Suprapubic skin (tissue), 4 donors: ENCODE results near the gene PREPL.

Experiments
- EP300 ChIP-seq: sonication (generic); formaldehyde crosslinking; IDR thresholded peaks from one replicate; pipeline ENCODE4 v1.6.1; 2017; ENCODE audit warnings: antibody characterized with exemption
- POLR2A ChIP-seq, 2 donors: fragments of 450-650 bp; IDR thresholded peaks; one replicate each; pipeline ENCODE4 v1.6.1; 2017; ENCODE audit warnings: antibody characterized with exemption in 2 of 2, mild to moderate bottlenecking in 2 of 2, moderate library complexity in 2 of 2
- POLR2AphosphoS5 ChIP-seq, 3 donors: sonication (generic); formaldehyde crosslinking; IDR thresholded peaks; one replicate each; pipeline ENCODE4 v1.6.1; 2017; ENCODE audit warnings: antibody characterized with exemption in 3 of 3
- TF ChIP-seq, protein P1 (sequence below), 2 donors: fragments of 200-600 bp in 1 of 2; fragments of 450-650 bp in 1 of 2; sonication (generic) in 1 of 2; IDR thresholded peaks; one replicate each; pipeline ENCODE4 v1.5.1; 2016 to 2019; ENCODE audit warnings: antibody characterized with exemption in 2 of 2, mild to moderate bottlenecking in 1 of 2, moderate library complexity in 1 of 2

DNA sequence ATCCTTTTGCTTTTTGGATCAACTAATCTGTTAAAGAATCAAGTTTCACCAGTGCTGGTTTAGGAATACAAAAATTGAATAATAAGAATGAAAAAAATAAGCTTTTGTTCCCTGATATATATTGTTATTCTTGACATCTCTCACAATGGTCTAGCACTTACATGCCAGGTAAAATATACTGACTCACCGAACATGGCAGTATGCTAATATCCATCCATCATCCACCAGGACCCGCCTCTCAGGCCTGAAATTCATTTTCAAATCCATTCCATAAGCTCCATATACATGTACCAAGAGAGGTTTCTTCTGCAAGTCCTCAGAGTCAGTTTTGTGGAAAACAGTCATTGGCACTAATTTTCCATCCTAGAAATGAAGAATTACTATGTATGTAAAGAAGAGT lies 32.5 kb downstream of the PREPL start:
- TF ChIP-seq, protein P1, sequence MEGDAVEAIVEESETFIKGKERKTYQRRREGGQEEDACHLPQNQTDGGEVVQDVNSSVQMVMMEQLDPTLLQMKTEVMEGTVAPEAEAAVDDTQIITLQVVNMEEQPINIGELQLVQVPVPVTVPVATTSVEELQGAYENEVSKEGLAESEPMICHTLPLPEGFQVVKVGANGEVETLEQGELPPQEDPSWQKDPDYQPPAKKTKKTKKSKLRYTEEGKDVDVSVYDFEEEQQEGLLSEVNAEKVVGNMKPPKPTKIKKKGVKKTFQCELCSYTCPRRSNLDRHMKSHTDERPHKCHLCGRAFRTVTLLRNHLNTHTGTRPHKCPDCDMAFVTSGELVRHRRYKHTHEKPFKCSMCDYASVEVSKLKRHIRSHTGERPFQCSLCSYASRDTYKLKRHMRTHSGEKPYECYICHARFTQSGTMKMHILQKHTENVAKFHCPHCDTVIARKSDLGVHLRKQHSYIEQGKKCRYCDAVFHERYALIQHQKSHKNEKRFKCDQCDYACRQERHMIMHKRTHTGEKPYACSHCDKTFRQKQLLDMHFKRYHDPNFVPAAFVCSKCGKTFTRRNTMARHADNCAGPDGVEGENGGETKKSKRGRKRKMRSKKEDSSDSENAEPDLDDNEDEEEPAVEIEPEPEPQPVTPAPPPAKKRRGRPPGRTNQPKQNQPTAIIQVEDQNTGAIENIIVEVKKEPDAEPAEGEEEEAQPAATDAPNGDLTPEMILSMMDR (IDR thresholded peaks at IDR 0.05) = no peak
- TF ChIP-seq EP300 = no peak
- no peak for TF ChIP-seq POLR2AphosphoS5 (IDR thresholded peaks at IDR 0.05)
- TF ChIP-seq POLR2A (IDR thresholded peaks at IDR 0.05) = no peak
